Loucy (cell line): ENCODE measurements around the gene NCMAP.

Experiments
- EZH2phosphoT487 ChIP-seq: fragments of 200-600 bp; IDR thresholded peaks from 2 replicates; pipeline ENCODE4 v1.6.1; 2018; ENCODE audit warnings: antibody characterized with exemption, mild to moderate bottlenecking, moderate library complexity, borderline replicate concordance
- TF ChIP-seq, protein P1 (sequence below): fragments of 200-600 bp; sonication (generic); conservative IDR thresholded peaks from 2 replicates; pipeline ENCODE4 v1.5.1; 2014; ENCODE audit warnings: mild to moderate bottlenecking, antibody characterized with exemption, low read length

DNA sequence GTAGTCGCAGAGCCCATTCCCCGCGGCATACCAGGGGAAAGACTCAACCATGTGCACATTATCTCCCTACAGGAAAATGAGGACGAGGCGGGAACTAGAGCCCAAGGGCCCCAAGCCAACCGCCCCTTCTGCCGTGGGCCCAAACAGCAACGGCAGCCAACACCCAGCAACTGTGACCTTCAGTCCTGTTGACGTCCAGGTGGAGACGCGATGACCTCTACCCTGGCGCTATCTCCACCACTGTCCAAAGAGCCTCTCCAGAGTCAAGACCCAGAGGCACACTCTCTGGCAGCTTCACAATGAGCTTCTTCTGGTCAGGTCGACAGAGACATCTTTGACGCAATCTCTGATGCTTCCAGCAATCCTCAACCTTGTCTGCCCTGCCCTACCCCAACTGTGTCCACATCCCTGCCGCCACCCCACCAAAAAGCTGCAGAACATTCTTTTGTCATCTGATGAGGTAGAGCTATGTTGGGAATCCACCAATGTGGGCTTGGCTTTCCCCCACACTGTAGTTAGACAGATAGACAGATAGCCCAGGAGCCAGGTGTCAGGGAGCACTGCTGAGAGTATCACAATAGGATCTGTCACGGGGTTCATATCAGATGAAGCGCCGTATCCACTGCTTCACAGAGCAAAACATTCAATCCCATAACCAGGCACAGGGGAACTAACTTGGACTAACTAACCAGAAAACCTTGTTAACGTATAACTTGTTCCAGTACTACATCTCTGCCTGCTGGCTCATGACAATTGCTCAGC, 49.8 kb downstream of the NCMAP start:
- TF ChIP-seq, protein P1, sequence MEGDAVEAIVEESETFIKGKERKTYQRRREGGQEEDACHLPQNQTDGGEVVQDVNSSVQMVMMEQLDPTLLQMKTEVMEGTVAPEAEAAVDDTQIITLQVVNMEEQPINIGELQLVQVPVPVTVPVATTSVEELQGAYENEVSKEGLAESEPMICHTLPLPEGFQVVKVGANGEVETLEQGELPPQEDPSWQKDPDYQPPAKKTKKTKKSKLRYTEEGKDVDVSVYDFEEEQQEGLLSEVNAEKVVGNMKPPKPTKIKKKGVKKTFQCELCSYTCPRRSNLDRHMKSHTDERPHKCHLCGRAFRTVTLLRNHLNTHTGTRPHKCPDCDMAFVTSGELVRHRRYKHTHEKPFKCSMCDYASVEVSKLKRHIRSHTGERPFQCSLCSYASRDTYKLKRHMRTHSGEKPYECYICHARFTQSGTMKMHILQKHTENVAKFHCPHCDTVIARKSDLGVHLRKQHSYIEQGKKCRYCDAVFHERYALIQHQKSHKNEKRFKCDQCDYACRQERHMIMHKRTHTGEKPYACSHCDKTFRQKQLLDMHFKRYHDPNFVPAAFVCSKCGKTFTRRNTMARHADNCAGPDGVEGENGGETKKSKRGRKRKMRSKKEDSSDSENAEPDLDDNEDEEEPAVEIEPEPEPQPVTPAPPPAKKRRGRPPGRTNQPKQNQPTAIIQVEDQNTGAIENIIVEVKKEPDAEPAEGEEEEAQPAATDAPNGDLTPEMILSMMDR = no peak
- TF ChIP-seq EZH2phosphoT487 = no peak
